Measurements from ENCODE around the gene CROCC2.

Gene CROCC2

DNA sequence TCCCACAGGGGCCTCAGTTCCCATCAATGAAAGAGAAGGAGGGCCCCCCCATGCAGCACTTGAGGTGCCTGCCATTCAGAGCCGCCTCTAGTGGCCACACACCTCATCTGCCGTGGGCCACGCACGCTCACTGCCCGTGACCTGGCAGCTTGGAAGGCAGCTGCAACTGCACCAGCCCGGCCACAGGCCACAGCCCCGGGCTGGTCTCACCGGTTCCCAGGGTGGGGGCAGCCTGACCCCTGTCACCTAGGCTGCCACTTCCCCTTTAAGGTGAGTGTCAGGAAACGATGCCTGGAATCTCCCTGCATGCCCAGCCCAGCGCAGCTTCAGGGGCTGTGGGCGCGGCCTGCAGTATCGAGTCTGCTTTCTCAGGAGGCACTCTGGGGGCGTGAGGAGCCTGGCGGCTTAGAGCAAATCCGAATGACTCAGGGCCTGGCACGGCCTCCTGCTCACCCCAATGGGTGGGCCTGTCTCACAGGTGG lies 12.7 kb upstream of the CROCC2 start:
- no peak for DNase-seq

DNA sequence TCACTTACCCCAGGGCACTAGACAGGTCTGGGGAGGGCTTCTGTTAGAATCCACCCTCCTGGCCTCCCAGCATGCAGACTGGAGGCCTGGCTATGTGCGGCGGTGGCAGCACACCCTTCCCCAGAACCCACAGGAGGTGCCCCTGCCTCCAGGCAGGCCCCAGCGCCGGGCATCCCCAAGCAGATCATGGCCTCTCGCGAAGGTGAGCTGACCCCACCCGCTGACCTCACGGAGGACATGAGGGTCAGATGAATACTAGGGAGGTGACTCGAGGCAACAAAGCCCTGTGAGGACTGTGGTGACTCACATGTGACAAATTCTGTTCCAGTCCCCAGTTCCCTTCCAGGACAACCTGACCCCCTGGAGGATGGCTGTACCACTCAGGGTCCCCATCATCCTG lies 12.1 kb upstream of the CROCC2 start:
- DNase-seq, result no peak

DNA sequence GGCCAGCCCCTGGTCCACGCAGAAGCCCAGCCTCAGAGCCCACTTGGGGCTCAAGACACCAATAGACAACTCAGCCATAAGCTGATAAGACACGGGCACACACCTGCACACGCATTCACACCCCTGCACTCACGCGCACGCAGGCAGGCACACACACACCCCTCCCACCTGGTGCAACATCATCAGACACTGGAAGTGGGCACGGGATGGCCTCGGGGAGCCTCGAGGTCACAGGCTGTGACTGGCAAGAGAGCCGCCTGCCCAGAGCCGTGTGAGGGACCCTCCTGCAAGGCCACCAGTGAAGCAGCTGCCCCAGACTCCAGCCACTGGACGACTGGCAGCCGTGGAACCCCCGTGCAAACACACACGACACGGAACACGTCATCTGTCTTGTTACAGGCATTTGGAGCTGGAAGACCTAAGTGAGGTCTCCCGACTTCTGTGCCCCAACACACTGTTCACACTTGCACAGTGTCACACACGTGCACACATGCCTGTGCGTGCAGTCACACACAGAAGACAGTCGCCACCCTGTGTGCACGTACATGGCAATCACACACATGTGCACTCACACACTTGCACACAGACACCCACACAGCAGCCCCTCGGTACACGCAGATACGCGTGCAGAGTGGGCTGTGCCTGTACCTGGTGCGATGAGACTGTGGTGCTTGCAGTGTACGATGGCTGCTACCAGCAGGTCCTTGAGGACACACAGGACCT lies 11.1 kb upstream of the CROCC2 start:
- DNase-seq, result no peak

DNA sequence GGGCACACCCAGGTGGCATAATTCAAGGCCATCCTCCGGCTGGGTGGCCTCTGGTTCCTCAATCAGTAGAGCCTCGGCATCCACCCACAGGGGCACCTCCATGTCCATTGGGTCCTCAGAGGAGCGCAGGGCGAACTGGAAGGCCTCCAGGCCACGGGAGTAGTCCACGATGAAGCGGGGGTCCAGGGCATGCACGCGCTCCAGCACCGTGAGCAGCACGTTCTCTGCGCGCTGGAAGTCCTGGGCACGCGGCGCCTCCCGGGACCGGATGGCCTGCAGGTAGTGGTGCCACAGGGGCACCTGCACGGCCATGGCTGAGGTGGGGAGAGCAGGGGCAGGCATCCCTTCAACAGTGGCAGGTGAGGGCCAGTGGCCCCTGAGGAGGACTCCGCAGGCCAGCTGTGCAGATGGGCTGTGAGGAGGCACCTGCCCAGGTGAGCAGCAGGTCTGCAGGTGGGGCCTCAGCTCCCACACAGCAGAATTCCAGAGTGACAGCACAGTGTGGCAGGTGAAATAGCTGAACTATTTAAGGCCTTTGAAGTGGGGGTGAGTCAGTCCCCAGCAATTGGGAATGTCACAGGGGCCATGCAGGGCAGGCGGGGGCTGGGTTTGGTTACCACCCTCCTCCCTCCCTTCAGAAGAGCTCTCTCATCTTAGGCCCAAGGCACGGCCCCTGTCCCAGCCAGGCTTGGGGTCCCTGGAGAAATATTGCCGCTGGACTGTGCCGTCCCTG lies 10.3 kb upstream of the CROCC2 start, which contains the start of gene MAB21L4:
MAB21L4 (minus strand) TSS at position 501 of the 733 bp plus-strand sequence; CDS start at position 342, 159 bp downstream.
- no peak for DNase-seq

DNA sequence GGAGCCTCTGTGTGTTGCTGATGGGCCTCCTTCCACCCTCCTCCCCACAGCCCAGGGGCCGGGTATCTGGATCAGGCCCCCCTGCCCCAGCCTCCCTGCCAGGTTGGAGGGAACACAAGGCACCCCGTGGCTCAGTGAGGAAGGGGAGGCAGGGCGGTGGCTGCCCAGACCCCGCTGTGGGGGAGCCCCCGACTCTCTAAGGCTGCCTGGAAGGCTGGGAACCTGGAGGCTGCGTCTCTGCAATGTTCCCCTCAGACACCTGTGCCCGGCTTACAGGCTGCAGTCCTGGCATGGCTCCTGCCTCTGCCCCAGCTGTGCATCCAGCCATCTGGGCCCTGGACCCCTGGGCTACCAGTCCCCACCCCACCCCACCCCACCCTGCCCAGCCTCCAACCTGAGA lies 9.7 kb upstream of the CROCC2 start:
- DNase-seq, result no peak

DNA sequence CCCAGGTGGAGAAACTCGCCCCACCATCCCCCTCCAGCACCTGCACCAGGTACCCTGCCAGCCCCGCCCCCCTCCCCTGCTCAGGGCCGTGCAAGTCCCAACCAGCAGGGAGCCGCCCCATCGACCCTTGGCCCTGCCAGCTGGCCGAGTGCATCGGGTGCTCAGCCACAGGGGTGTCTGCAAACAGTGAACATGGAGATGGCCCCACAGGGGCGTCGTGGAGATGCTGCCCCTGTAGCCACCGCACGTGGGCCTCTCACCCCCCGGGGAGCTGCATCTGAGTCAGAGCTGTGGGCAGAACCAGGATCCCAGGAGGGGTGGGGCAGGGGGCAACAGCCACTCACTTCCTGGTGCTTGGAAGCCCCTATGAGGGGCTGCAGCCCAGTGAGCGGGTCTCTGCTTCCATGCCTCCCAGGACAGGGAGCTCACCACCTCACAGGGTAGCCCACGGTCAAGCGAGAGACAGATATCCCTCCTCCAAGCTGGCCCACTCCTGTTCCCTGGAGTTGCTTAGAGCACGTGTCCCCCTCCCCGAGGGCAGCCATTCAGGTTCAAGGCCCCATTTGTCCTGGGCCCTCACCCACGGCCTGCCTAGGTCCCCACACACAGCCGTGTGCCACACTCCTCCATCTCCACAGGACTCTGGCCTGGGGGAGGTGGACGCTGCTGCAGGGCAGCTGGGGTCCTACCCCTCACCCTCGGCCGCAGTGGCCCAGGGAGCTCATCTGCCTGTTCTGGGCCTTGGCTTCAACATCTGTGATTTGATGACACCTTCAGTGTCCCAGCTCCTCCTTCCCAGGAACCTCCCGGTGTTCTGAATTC lies 9.1 kb upstream of the CROCC2 start:
- no peak for DNase-seq

DNA sequence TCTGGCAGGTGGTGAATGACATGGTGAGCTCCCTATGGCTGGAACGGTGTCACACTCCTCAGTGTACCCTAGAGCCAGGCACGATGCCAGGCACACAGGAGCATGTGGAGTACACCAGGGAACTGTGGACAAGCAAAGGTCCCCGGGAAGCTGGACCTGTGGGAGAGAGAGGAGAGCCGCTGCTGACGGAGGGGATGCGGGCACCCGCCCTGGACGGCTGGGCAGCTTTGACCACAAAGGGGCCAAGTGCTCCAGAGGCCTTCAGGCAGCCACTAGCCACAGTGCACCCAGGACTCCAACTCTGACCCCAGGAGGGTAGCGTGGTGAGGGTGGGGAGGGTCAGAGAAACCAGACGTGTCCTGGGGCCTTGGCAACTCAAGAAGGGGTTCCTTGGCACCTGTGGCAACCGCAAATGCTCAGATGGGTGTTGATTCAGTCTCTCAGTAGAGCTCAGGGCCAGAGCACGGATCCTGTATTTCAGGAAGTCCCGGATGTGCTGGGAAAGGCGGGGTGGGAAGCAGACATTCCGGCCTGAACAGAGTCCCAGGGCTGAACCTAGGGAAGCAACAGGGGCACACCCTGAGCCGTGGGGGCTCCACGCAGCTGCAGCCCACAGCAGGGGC lies 7.9 kb upstream of the CROCC2 start:
- no peak for DNase-seq

DNA sequence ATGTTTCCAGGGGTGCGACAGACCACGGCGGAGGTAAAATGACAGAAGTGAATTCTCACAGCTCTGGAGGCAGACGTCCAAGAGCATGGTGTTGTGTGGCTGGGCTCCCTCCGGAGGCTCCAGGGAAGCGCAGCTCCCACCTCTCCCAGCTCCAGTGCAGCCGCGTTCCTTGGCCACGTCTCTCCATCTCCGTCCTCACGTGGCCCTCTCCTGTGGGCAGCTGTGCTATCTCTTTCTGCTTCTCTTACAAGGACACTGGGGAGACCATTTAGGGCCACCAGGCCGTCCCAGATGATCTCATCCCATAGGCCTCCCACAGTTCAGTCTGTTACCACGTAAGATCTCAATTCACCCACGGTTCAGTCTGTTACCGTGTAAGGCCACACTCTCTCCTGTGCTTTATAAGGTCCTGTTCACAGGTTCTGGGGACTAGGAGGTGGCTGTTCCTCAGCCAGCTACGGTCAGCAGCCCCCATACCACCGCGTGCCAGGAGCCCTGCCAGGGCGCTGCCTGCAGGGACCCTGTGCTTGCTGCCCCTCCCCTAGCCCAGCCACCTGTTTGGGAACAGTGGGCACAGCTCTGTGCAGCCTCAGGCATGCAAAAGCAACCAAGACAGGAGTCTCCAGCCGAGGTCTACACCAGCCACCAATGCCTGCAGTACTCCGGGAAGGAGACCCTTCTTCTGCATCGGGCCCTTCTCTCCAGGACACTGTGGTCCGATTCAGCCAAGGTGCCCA lies 7.2 kb upstream of the CROCC2 start:
- DNase-seq, result no peak

DNA sequence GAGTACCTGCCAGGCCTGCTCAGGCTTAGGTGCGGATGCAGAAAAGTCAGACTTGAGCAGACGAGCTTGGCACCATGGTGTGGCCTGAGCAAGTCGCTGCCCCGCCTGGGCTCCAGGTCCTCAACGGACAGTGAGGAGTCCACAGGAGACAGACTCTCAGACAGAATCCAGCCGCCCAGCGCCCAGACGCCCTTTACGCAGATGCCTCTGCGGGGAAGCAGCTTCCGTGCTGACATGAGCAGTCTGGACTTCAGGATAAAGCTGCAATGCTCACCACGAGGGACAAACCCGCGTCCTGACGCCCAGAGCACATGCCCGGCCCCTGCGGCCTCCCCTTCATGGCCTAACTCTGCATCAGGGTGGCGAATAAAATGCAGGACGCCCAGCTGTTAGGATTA lies 6.7 kb upstream of the CROCC2 start:
- no peak for DNase-seq

DNA sequence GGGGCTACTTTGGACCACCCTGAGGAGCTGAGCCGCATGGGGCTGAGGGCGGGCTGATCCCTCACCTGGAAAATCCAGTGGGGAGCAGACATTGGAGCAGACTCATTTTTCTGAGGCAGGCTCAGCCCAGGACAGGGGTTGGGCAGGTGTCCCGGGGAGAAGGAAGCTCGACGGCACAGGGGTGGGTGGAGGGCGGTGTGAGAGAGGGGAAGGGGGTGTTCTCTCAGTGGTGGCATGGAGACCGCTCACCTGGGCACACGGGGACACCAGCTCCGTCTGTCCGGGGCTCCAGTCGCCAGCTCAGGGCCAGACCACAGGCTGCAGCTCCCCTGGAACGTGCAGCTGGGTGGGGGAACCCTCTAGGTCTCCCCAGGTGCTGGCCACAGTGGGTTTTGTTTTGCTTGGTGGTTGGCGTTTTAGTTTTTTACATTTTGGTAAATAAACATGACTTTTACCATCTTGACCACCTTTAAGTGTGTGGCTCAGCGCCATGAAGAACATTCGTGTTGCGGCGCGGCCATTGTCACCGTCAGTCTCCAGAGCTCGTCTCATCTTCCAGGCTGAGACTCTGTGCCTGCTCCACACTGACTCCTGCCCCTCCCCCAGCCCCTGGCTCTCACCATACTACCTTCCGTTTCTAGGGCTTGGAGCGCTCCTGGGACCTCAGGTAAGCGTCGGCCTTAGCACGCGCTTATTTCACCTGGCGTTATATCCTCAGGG lies 5.8 kb upstream of the CROCC2 start:
- DNase-seq, result no peak

DNA sequence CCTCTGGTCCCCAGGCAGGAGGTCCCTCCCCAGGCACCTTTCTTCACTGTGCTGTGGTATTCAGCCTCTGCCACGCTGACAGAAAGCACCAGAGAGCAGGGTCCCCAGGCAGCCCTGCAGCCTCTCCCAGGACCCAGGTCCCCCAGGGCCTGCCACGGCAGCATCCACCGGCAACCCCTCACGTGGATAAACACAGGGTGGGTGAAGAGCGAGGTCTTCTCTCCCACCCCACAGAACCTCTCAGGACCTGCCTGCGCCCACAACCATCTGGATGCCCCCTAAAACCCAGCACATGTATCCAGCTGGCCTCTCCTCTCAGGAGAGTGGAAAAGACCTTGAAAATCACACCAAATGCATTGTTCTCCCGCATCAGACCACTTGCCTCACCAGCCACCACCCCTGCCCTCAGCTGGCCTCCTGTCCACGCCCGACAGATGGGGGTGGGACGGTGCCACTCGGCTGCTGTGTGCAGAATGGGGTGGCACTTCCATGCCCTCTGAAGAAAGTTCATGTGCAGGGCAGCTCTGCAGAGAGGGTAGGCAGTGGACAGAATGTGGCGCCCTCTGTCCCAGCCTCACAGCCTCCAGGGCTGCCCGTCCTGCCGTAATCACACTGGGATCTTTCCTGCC lies 4.0 kb upstream of the CROCC2 start:
- no peak for DNase-seq

DNA sequence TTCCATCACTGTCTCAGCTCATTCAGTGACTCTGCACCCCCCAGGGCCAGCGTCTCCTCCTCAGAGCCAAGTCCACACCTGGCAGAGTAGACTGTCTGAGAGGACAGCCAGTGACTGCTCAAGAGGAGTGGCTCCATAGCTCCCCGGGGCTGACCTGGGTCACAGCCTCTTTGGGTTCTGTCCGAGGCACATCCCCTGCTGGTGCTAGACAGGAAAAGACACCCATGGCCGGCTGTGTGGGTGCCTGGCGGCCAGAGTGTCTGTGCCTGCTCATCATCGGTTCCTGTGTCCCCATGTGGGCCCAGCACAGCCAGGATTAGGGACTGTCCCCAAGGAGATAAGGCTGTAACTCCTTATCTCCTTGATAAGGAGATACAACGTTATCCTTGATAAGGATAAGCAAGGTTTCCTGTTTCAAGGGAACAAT lies 3.5 kb upstream of the CROCC2 start:
- DNase-seq, result no peak

DNA sequence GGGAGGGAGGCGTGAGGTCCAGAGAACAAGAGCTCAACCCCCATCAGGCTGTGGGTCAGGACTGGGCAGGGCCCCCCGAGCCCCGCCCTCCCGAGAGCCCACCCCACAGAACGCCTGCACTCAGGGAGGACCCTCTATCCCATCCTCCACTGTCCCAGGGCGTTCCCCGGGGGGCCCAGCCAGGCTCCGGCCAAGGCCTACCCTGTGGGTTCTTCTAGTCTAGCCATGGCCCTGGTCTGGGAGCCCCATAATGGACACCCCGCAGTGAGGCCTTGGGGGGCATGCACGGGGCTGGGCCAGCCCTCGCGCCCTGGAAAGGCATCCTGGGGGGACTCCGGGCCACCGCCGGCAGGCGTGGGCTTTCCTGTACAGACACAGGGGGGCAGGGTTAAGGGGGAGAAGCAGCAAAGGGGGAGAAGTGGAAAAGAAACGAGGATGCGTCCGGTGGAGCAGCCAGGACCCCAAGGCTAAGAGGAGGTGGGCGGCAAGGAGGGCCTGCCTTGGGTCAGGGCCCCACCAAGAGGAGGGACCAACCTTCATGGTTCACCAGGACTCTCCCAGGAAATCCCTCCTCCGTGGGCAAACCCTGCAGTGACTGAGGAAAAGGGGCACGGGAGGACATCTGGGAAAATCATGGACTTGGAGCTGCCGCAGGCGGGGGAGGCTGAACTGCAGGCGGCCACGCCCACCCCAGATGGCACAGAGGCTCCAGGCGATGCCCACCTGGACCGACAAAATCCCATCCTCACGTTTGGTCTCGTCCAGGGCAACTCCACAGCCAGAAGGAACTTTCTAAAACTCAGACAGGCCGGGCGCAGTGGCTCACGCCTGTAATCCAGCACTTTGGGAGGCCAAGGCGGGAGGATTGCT lies 2.7 kb upstream of the CROCC2 start:
- DNase-seq, result no peak

DNA sequence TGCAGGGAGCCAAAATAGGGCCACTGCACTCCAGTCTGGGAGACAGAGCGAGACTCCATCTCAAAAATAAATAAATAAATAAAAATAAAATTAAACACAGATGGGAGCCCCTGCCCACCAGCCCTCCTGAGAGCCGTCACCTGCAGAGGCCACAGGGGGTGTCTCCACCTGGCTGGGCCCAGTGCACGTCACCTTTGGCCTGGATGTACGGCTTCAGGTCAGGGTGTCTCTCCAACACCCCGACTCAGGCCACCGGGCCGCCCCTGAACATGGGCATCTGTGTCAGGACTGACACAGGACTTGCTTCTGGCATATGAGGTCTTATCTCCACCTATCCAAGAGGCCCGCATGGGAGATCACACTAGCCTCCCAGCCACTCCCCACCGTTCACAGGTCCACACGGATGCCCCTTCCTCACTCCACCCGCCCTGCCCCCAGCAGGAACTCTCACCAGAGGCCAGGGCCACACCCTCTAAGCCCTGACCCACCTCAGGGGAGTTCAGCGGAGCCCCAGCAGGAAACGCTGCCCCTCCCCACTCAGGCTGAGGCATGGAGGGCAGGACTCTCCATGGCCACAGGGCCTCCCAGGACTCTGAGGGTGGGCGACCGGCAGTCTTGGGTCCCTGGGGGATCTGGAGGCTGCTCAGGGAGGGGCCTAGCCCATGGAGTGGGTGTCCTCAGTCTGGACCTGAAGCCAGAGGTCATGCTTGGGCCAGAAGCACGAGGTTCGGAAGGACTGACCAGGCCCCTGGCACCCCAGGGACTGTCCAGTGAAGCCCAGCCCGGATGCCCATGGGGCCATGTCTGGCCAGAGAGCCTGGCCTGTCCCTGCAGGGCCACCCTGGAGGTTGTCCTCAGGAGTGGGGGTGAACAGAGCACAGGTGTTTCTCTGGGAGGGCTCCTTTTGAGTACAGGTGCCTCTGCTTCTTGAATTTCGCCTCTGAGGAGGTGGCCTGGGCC lies 1.6 kb upstream of the CROCC2 start:
- no peak for DNase-seq

DNA sequence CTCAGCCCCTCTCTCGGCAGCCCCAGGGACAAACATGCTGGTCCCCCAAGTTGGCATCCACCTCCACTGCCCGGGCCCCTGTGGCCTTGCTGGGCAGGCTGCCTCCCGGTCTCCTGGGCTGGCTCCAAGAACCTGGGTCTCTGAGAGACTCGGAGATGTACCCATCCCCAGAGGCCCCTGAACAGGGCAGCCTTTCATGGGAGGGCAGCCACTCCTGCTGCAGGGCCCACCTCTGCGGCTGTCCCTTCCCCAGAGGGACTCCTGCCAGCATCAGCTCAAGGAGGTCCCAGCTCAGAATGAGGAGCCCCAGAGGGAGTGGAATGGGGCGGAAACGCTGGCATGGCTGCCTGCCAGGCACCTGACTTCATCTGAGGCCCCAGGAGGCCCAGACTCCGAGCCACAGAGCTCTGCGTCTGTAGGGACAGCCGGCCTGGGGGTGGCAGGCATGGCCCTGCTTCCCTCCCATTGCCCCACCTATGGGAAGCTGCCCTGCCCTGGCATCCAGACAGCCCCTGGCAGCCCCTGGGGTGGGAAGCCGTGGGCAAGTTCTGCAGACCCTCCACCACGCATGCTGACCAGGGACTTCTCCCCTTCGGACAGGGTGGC lies 857 bp upstream of the CROCC2 start:
- DNase-seq, result no peak

DNA sequence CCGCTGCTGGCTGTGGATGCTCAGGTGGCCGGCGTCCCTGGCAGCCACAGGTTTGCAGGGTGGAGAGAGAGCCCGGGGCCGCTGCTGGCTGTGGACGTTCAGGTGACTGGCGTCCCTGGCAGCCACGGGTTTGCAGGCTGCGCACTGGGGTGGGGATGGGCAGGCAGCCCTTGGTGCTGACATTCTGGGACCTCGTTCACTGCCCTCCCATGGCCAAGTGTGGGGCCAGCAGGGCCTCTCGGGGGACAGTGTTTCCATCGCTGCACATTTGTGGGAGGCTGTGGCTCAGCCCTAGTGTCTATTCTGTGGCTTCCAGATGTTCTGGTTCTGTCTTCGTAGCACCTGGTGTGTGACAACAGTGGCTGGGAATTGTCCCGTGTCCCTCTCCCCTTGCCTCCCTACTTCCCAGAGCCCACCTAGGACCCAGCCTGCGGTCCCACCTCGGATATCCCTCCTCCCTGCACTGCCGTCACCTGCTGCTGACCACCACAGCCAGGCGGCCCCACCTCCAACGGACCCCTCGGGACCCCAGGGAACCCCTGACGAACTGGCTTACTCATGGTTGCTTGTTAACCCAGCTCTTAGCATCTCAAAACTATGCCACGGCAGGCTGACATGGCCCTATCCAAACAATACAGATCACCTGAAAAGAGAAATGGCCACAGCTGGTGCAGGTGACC lies 915 bp downstream of the CROCC2 start:
- DNase-seq, result no peak

DNA sequence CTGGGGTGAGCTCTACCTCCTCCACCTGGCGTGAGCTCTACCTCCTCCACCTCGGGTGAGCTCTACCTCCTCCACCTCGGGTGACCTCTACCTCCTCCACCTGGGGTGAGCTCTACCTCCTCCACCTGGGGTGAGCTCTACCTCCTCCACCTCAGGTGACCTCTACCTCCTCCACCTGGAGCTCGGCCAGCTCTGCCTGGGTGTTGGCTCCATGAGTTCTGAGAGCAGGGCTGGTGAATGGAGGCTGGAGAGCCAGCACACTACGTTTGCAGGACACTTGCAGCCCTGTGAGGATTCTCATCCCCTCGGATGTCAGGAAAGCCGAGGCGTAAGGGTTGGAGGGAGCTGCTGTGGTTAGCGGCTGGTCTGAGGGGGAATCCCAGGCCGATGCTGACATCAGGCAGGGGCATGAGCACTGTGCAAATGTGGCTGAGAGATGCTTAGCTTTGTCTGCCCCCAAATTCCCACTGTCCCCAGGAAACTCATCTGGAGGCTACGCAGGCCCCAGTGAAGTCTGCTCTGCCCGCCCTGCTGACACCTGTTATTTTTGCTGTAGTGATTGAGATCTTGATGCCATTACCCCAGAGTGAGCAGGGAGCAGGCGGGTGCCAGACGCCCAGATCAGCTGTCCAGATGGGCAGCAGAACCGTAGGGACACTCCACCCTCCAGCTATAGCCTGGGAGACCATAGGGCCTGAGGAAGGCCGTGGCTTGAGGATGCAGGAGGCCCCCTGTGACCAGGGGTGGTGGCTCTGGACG lies 3.3 kb downstream of the CROCC2 start:
- no peak for DNase-seq

Measured in T-helper 1 cell (primary cell).